HL-60 (cell line): ENCODE measurements around the gene EPHA4.

Experiments used
- DNase-seq, 2 experiments: peaks; one replicate each; pipeline ENCODE4 v3.0.0-alpha.2; 2010 to 2020; ENCODE audit warnings: low read depth in 1 of 2, low spot score in 1 of 2
- H3K27ac ChIP-seq: fragments of 250-450 bp; sonication (Bioruptor Pico); replicated peaks from 2 replicates; pipeline ENCODE4 v1.5.1; 2020; ENCODE audit warnings: mild to moderate bottlenecking, moderate library complexity
- H3K27me3 ChIP-seq: fragments of 250-450 bp; sonication (Bioruptor Pico); 2 replicates; pipeline ENCODE4 v1.5.1; 2021; ENCODE audit warnings: mild to moderate bottlenecking, moderate library complexity; ENCODE audit not compliant: insufficient read depth, poor library complexity, severe bottlenecking
- H3K4me3 ChIP-seq: replicated peaks from 2 replicates; pipeline ENCODE4 v1.5.1; 2011; ENCODE audit warnings: mild to moderate bottlenecking, control low read depth, low read length; ENCODE audit not compliant: insufficient read depth
- GABPA ChIP-seq: IDR thresholded peaks from 2 replicates; pipeline ENCODE4 v1.6.1; 2012; ENCODE audit warnings: low read depth
- POLR2AphosphoS5 ChIP-seq: IDR thresholded peaks from 2 replicates; pipeline ENCODE4 v1.6.1; 2012; ENCODE audit warnings: low read depth
- SPI1 ChIP-seq: IDR thresholded peaks from 2 replicates; pipeline ENCODE4 v1.6.1; 2012; ENCODE audit warnings: low read depth, mild to moderate bottlenecking, borderline replicate concordance
- TF ChIP-seq, protein P1 (sequence below): IDR thresholded peaks from 2 replicates; pipeline ENCODE4 v1.6.1; 2012; ENCODE audit warnings: low read depth; ENCODE audit not compliant: insufficient replicate concordance
- TF ChIP-seq, protein P2 (sequence below): IDR thresholded peaks from one replicate; pipeline ENCODE4 v1.5.1; 2011; ENCODE audit warnings: low read length, control low read depth, inconsistent platforms; ENCODE audit not compliant: insufficient read depth

The EPHA4 gene

DNA sequence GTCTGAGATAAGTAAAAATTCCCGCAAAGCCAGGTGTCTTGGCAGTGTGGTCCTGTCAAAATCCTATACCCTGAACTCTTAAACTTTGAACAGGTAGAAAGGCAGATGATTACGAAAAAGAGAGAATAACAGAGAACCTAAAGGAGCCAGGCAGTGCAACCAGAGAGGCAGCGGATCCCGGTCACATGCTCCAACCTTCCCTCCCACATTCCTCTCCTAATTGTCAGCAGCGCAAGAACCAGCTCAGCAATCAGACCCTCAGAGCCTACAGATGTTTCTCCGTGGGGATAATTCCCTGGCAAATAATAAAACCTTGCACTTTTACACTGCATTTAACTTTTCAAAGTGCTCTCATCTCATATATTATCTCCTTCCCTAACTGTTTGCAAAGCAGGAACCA, 124.8 kb downstream of the EPHA4 start:
- DNase-seq = no peak
- TF ChIP-seq POLR2AphosphoS5 (no peak), GABPA (no peak), SPI1 (no peak)
- TF ChIP-seq, protein P1, sequence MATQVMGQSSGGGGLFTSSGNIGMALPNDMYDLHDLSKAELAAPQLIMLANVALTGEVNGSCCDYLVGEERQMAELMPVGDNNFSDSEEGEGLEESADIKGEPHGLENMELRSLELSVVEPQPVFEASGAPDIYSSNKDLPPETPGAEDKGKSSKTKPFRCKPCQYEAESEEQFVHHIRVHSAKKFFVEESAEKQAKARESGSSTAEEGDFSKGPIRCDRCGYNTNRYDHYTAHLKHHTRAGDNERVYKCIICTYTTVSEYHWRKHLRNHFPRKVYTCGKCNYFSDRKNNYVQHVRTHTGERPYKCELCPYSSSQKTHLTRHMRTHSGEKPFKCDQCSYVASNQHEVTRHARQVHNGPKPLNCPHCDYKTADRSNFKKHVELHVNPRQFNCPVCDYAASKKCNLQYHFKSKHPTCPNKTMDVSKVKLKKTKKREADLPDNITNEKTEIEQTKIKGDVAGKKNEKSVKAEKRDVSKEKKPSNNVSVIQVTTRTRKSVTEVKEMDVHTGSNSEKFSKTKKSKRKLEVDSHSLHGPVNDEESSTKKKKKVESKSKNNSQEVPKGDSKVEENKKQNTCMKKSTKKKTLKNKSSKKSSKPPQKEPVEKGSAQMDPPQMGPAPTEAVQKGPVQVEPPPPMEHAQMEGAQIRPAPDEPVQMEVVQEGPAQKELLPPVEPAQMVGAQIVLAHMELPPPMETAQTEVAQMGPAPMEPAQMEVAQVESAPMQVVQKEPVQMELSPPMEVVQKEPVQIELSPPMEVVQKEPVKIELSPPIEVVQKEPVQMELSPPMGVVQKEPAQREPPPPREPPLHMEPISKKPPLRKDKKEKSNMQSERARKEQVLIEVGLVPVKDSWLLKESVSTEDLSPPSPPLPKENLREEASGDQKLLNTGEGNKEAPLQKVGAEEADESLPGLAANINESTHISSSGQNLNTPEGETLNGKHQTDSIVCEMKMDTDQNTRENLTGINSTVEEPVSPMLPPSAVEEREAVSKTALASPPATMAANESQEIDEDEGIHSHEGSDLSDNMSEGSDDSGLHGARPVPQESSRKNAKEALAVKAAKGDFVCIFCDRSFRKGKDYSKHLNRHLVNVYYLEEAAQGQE = no peak
- TF ChIP-seq, protein P2, sequence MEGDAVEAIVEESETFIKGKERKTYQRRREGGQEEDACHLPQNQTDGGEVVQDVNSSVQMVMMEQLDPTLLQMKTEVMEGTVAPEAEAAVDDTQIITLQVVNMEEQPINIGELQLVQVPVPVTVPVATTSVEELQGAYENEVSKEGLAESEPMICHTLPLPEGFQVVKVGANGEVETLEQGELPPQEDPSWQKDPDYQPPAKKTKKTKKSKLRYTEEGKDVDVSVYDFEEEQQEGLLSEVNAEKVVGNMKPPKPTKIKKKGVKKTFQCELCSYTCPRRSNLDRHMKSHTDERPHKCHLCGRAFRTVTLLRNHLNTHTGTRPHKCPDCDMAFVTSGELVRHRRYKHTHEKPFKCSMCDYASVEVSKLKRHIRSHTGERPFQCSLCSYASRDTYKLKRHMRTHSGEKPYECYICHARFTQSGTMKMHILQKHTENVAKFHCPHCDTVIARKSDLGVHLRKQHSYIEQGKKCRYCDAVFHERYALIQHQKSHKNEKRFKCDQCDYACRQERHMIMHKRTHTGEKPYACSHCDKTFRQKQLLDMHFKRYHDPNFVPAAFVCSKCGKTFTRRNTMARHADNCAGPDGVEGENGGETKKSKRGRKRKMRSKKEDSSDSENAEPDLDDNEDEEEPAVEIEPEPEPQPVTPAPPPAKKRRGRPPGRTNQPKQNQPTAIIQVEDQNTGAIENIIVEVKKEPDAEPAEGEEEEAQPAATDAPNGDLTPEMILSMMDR = no peak
- Histone ChIP-seq H3K27ac (no peak overlapping the region), H3K4me3 (no peak overlapping the region), H3K27me3 (no peaks in the 10 kb centered on the region)

DNA sequence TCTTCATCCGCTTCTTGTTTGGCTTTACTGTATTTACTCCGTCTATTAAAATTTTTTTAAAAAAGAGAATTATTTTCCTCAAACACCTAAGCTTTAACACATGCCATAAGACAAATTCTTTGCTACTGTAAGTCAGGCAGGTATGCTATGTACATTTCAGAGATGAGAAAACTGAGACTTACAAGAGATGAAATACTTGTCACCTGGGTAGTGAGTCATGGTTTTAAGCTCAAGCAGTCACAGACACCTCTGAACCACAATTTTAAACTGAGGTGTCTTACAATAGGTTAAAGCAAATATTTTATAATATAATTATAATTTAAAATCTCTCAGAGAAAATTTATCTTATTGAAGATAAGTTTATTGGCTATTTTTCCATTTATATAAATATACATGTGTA, 126.0 kb downstream of the EPHA4 start:
- H3K27me3 ChIP-seq = no peaks in the 10 kb centered on the region
- TF ChIP-seq, protein P2 = no peak
- TF ChIP-seq, protein P1 = no peak
- no peak overlapping the region for H3K4me3 ChIP-seq
- no peak overlapping the region for H3K27ac ChIP-seq
- no peak for DNase-seq

DNA sequence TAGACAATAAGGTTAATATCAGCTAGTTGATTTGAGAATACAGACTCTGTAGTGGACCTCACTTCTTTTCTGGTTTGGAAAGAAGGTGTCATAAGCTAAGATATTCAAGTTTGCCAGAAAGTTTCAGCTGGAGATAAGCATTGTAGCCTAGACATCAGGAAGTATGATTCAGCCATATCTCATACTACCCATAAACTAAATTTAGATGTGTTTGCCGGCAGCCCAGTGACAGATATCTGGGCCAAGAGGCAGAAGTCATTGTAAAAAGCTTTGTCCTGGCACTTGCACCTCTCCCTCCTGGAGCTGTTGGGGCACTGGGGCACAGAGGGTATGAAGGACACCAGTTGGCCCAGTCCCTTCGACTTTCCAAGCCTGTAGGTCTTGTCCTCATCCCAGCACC, 128.0 kb downstream of the EPHA4 start:
- no peaks in the 10 kb centered on the region for H3K27me3 ChIP-seq
- no peak for DNase-seq
- TF ChIP-seq, protein P2 = no peak
- TF ChIP-seq GABPA (no peak), SPI1 (no peak), POLR2AphosphoS5 (no peak)
- TF ChIP-seq, protein P1 = no peak
- no peak overlapping the region for H3K27ac ChIP-seq
- no peak overlapping the region for H3K4me3 ChIP-seq
